GM12878 (cell line): Measurements from ENCODE around the gene PRKAG2. TPM values are rescaled to one million over a fixed set of nuclear protein-coding genes. Genes with fewer than 3 reads are reported as not detected.

Experiments used
- ATAC-seq: fragments of 200-7000 bp; cut with Tn5 transposase; 3 replicates; pipeline ENCODE4 v1.9.1; 2020; ENCODE audit warnings: mild to moderate bottlenecking, moderate library complexity
- BruUV-seq: library from RNA; stranded (reverse); fragments of 400-500 nt; replicated peaks from 2 replicates; lab custom pipeline; 2021; lab: Mats Ljungman, UMichigan
- CTCF ChIA-PET: fragments of 300-600 bp; sonication (Branson Sonifier 250); formaldehyde crosslinking; extraction: SDS; loops from one replicate; lab custom pipeline; 2021; ENCODE audit warnings: inconsistent platforms; lab: Yijun Ruan, JAX
- POLR2A ChIA-PET: fragments of 350-600 bp; formaldehyde crosslinking; extraction: SDS; loops from one replicate; lab custom pipeline; 2021; ENCODE audit warnings: inconsistent platforms; lab: Charles Lee
- RAD21 ChIA-PET: fragments of 300-600 bp; sonication (Branson Sonifier 250); formaldehyde crosslinking; loops from one replicate; lab custom pipeline; 2023; ENCODE audit warnings: antibody characterized with exemption; ENCODE audit not compliant: unreplicated experiment; lab: Charles Lee
- SMC1A ChIA-PET: fragments of 300-600 bp; sonication (Branson Sonifier 250); formaldehyde crosslinking; loops from one replicate; lab custom pipeline; 2023; ENCODE audit not compliant: unreplicated experiment, uncharacterized antibody; lab: Charles Lee
- DNase-seq: peaks from one replicate; pipeline ENCODE4 v3.0.0-alpha.2; 2011; ENCODE audit warnings: low read depth, low spot score
- FAIRE-seq: peaks from 3 replicates; lab custom pipeline; 2011; peaks lifted over from hg19 to GRCh38; lab: Jason Lieb, UNC
- H2AFZ ChIP-seq: 2 replicates; pipeline ENCODE4 v1.6.0; 2011; ENCODE audit warnings: low read depth, low read length, control low read depth; ENCODE audit not compliant: control insufficient read depth
- H3K27ac ChIP-seq: 2 replicates; pipeline ENCODE4 v1.5.1; 2011; ENCODE audit warnings: control low read depth; ENCODE audit not compliant: control insufficient read depth, insufficient read depth
- H3K27me3 ChIP-seq, 2 experiments: replicated peaks in 1 of 2; 2 replicates each; pipeline versions ENCODE4 v1.6.0 to v1.6.1; 2011; ENCODE audit warnings: low read length in 1 of 2; ENCODE audit not compliant: control insufficient read depth in 2 of 2, insufficient read depth in 2 of 2
- H3K36me3 ChIP-seq, 2 experiments: 2 replicates each; pipeline ENCODE4 v1.5.1; 2011; ENCODE audit warnings: low read length in 1 of 2; ENCODE audit not compliant: control insufficient read depth in 2 of 2, insufficient read depth in 2 of 2
- H3K4me1 ChIP-seq: 2 replicates; pipeline ENCODE4 v1.6.1; 2011; ENCODE audit warnings: mild to moderate bottlenecking, low read length, moderate library complexity, mixed read lengths; ENCODE audit not compliant: control insufficient read depth, insufficient read depth
- H3K4me2 ChIP-seq: 2 replicates; pipeline ENCODE4 v1.6.0; 2011; ENCODE audit warnings: control low read depth; ENCODE audit not compliant: control insufficient read depth, insufficient read depth
- H3K4me3 ChIP-seq: fragments of 200-600 bp; sonication (generic); 2 replicates; pipeline ENCODE4 v1.5.1; 2016
- H3K79me2 ChIP-seq: 2 replicates; pipeline ENCODE4 v1.6.0; 2011; ENCODE audit warnings: low read length; ENCODE audit not compliant: control insufficient read depth, insufficient read depth
- H3K9ac ChIP-seq: 2 replicates; pipeline ENCODE4 v1.8.0; 2011; ENCODE audit warnings: low read length, control low read depth, mixed read lengths; ENCODE audit not compliant: control insufficient read depth, insufficient read depth
- H3K9me3 ChIP-seq: replicated peaks from 3 replicates; pipeline ENCODE4 v1.5.1; 2011; ENCODE audit warnings: mild to moderate bottlenecking, low read length; ENCODE audit not compliant: control insufficient read depth, insufficient read depth
- H4K20me1 ChIP-seq: 2 replicates; pipeline ENCODE4 v1.6.0; 2011; ENCODE audit not compliant: control insufficient read depth, insufficient read depth
- BHLHE40 ChIP-seq, 2 experiments: fragments of 450-650 bp in 1 of 2; IDR thresholded peaks; 2 replicates each; pipeline ENCODE4 v1.6.1; 2011 to 2017; ENCODE audit warnings: low read depth in 2 of 2, borderline replicate concordance in 1 of 2, improper control_type of control experiment in 1 of 2, low read length in 1 of 2, mild to moderate bottlenecking in 1 of 2
- ESRRA ChIP-seq: IDR thresholded peaks from 2 replicates; pipeline ENCODE4 v1.6.1; 2012; ENCODE audit warnings: mild to moderate bottlenecking, low read length, improper control_type of control experiment
- GABPA ChIP-seq: IDR thresholded peaks from 2 replicates; pipeline ENCODE4 v1.6.1; 2014; ENCODE audit warnings: antibody characterized with exemption, low read depth, mild to moderate bottlenecking, inconsistent platforms
- IKZF2 ChIP-seq, 2 experiments: fragments of 450-650 bp; IDR thresholded peaks; 2 replicates each; pipeline ENCODE4 v1.6.1; 2017; ENCODE audit warnings: mild to moderate bottlenecking in 2 of 2, moderate library complexity in 2 of 2
- WGBS: methylation state at CpG from one replicate; pipeline ENCODE4 v1.1.6; 2016; ENCODE audit warnings: low lambda C conversion rate; ENCODE audit not compliant: insufficient replicate concordance, insufficient coverage; ENCODE audit errors: missing lambda C conversion rate; 5-methylcytosine and 5-hydroxymethylcytosine counted together
- in situ Hi-C: fragments of 300-500 bp; cut with MboI; formaldehyde crosslinking; loops from 9 replicates; pipeline ENCODE4 v1.14.3; 2018; ENCODE audit warnings: mixed read lengths
- intact Hi-C: fragments of 100-400 bp; cut with micrococcal nuclease; formaldehyde crosslinking; loops from one replicate; pipeline ENCODE4 v1.14.2; 2022; ENCODE audit not compliant: unreplicated experiment
- polyA plus RNA-seq, 11 experiments: library from polyadenylated mRNA; depleted of rRNA in 4 of 11; unstranded in 6 of 11; stranded (reverse) in 5 of 11; fragments of >200 nt; fragmentation: Nextera tagmentation in 4 of 11; fragmentation: Illumina TruSeq in 1 of 11; extraction: Ambion mirVana in 4 of 11; extraction: Trizol in 1 of 11; gene quantifications; 1 replicate in 1 of 11; 2 replicates in 10 of 11; pipeline versions ENCODE4 v1.2.1 to v1.2.3, GENCODE V29; 2011 to 2016; ENCODE audit warnings: inconsistent platforms in 2 of 11, missing spikeins in 2 of 11, low read depth in 1 of 11
- total RNA-seq, 4 experiments: library from RNA; depleted of rRNA in 3 of 4; stranded (reverse); fragments of >200 nt in 3 of 4; fragmentation: Illumina TruSeq in 1 of 4; extraction: Trizol in 1 of 4; gene quantifications; 2 replicates each; pipeline versions ENCODE4 v1.2.1 to v1.2.3, GENCODE V29; 2013 to 2021

PRKAG2 gene
- total and polyA plus RNA-seq, 10 of the 15 experiments (the other 5 are each of a cell fraction or from before 2014, with no cell fraction given), result 3.4 to 8.9 (median 6.8) TPM

DNA sequence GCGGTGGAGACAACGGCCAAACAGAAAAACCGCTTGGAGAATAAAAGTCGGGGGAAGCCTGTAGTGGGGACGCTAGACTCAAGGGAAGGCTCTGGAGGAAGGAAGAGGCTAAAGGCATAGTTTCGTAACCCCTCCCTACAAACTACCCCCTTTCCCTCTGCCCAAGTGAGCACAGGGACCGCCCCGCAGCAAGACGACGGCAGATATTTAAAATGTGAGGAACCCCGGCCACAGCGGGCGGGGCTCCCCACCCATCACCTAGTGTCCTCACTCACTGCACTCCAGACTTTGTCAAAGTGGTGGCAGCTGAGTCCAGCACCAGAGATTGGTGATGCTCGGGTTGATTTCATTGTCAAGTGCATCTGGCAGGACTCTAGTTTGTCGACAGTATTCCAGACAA lies 69.1 kb downstream of the PRKAG2 start:
- Histone ChIP-seq H3K9me3 (no peaks in the 10 kb centered on the region), H3K9ac (no peak overlapping the region), H4K20me1 (no peaks in the 10 kb centered on the region), H3K4me2 (no peak overlapping the region), H3K79me2 (no peaks in the 10 kb centered on the region), H3K36me3 (no peaks in the 10 kb centered on the region), H2AFZ (no peak overlapping the region), H3K27ac (no peak overlapping the region), H3K4me3 (no peak overlapping the region), H3K4me1 (no peaks in the 10 kb centered on the region), H3K27me3 (no peaks in the 10 kb centered on the region; a peak in 2 of 4 replicates)
- in situ Hi-C loops (no loop called here), intact Hi-C loops (no loop called here)
- no peak for ATAC-seq
- RAD21 ChIA-PET, result no interaction called here
- SMC1A ChIA-PET, result no interaction called here
- no peak for DNase-seq
- no peak for FAIRE-seq
- CTCF ChIA-PET, result no interaction called here
- no TSS peak for BruUV-seq
- WGBS, result 86% methylated on average over 15 of the region's 15 CpGs
- no peak for TF ChIP-seq BHLHE40 (IDR thresholded peaks at IDR 0.05; ENCODE audit: borderline replicate concordance in 1 of 2, low read depth in 2 of 2, low read length in 1 of 2)
- POLR2A ChIA-PET, result no interaction called here

DNA sequence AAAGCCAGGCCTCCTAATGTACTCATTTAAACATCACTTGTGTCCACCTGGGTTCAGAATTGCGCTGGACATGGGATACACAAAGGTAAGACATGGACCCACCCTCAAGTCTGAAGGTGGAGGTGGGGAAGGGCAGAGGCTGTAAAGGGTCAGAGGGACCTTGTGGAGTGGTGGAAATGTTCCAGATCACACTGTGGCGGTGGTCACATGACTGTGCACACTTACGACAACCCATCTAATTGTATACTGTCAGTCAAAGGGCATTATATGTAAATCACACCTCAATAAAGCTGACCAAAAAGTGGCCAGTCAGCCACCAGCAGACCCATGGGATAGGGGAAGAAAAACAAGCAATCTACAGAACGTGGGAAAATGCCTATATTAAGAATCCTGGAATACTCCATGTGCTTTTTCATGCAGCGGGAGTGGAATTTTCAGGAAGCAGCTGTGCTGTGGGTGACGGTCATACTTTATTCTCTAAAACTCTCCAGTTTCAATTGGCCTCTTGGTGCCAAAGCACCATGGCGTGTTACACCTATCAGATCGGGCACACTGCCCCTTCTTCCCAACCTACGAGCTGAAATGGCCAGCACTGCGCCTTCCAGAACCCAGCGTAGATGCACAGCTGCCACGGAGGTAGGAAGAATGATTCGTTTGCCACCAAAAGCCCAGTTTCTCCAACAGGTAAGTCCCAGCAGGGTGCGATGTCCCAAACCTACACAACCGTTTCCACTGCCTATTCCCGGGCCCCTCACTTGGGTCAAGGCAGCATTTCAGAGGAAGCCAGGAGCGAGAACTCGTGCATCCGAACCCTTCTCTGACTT lies 69.8 kb downstream of the PRKAG2 start:
- no peak for TF ChIP-seq IKZF2 (IDR thresholded peaks at IDR 0.05)
- no peak for TF ChIP-seq ESRRA
- TF ChIP-seq GABPA, result no peak
- Histone ChIP-seq H3K9ac (no peak overlapping the region), H2AFZ (no peak overlapping the region), H3K4me1 (no peaks in the 10 kb centered on the region), H4K20me1 (no peaks in the 10 kb centered on the region), H3K4me3 (no peak overlapping the region), H3K9me3 (no peaks in the 10 kb centered on the region), H3K27me3 (no peaks in the 10 kb centered on the region; a peak in 2 of 4 replicates), H3K4me2 (no peak overlapping the region), H3K36me3 (no peaks in the 10 kb centered on the region), H3K27ac (no peak overlapping the region), H3K79me2 (no peaks in the 10 kb centered on the region)
- in situ Hi-C loops (no loop called here), intact Hi-C loops (no loop called here)
- ChIA-PET CTCF (no interaction called here), SMC1A (no interaction called here), POLR2A (no interaction called here), RAD21 (no interaction called here)
- ATAC-seq (no peak), DNase-seq (no peak), FAIRE-seq (no peak)
- BruUV-seq, result no TSS peak
- WGBS, result 64% methylated on average over 19 of the region's 19 CpGs
